ENCODE results near the gene C11orf97. TPM values are rescaled to one million over a fixed set of nuclear protein-coding genes. Genes with fewer than 3 reads are reported as not detected.

C11orf97 gene
- total RNA-seq, 1 experiment from 2014 or later = not detected

GRCh38 chr11:94543695-94544645 lies 31.7 kb downstream of the C11orf97 start, which contains the start of gene FUT4:
Gene FUT4 (plus strand): TSS chr11:94543921. CDS start chr11:94544134, 213 bp downstream.
- no peak within 1 kb of the TSS for H2BK12ac ChIP-seq (ENCODE audit: insufficient read length, low read depth, low read length)
- no peak for TF ChIP-seq CTCF (conservative IDR thresholded peaks at IDR 0.05)
- Mint-ChIP-seq H3K4me1 (peaks cover 21 to 31% of the 10 kb centered on the region in 2 experiments), H3K27me3 (ENCODE audit: low read depth) (peaks cover 28% of the 10 kb centered on the region), H3K36me3 (ENCODE audit: insufficient read depth in 1 of 3, low read depth in 3 of 3) (peaks cover 0 to 5% (median 0%) of the 10 kb centered on the region in 3 experiments; a peak in 1 of 7 replicates), H3K9me3 (no peaks in the 10 kb centered on the region), H3K4me3 (peak within 1 kb of the TSS; percentile 88 to 94), H3K27ac (peak within 1 kb of the TSS; percentile 80 to 98 (median 94); a peak in 5 of 7 replicates)
- no peak within 1 kb of the TSS for H2BK120ac ChIP-seq (ENCODE audit: low read depth, low read length, poor library complexity, severe bottlenecking)
- peak within 1 kb of the TSS; percentile 47 for H3K4me2 ChIP-seq (ENCODE audit: insufficient read depth, insufficient read length, low read length)
- no peaks in the 10 kb centered on the region for H3K9me3 ChIP-seq (ENCODE audit: control insufficient read depth, low read depth, low read length)
- H3K4me1 ChIP-seq (ENCODE audit: insufficient read depth, low read length) = no peaks in the 10 kb centered on the region; the same call in 1 of the 2 replicates
- H3K27me3 ChIP-seq (ENCODE audit: insufficient read depth, low read length) = peaks cover 9% of the 10 kb centered on the region; the same call in 1 of the 2 replicates
- no peak within 1 kb of the TSS for H2AFZ ChIP-seq (ENCODE audit: low read length)
- DNase-seq = peak; percentile 90
- no peak within 1 kb of the TSS for H4K91ac ChIP-seq (ENCODE audit: insufficient read length, low read depth, low read length)
- H3T11ph ChIP-seq (ENCODE audit: low read length) = no peak within 1 kb of the TSS
- H3K56ac ChIP-seq (ENCODE audit: insufficient read length, low read depth, low read length) = no peak within 1 kb of the TSS
- no peak within 1 kb of the TSS for H4K5ac ChIP-seq (ENCODE audit: insufficient read length, low read depth, low read length)
- no peaks in the 10 kb centered on the region for H4K20me1 ChIP-seq (ENCODE audit: control insufficient read depth, insufficient read depth, insufficient read length)
- H3K14ac ChIP-seq (ENCODE audit: insufficient read depth, low read length) = peak within 1 kb of the TSS; percentile 62
- H3K23ac ChIP-seq (ENCODE audit: insufficient read length, low read depth, low read length) = no peak within 1 kb of the TSS
- H3K18ac ChIP-seq (ENCODE audit: insufficient read length, low read depth, low read length) = peak within 1 kb of the TSS; percentile 72
- H4K8ac ChIP-seq (replicated peaks; ENCODE audit: insufficient read length, low read depth, low read length) = no peak within 1 kb of the TSS
- peaks cover 2% of the 10 kb centered on the region; the same call in 1 of the 2 replicates for H3K79me2 ChIP-seq (ENCODE audit: insufficient read depth, low read length)
- H3K79me1 ChIP-seq (ENCODE audit: insufficient read depth, low read depth, low read length, poor library complexity, severe bottlenecking) = no peaks in the 10 kb centered on the region
- no CpG with 5 or more reads among the region's 109 CpGs for WGBS (ENCODE audit: extremely low coverage, insufficient read length, low lambda C conversion rate)
- peaks cover 15% of the 10 kb centered on the region for H3K23me2 ChIP-seq (ENCODE audit: insufficient read length, low read depth, low read length, poor library complexity, severe bottlenecking)
- no peak within 1 kb of the TSS for H2AK5ac ChIP-seq (ENCODE audit: insufficient read length, low read length)
- H3K27ac ChIP-seq (ENCODE audit: insufficient read length, low read depth, low read length) = no peak within 1 kb of the TSS
- peak within 1 kb of the TSS; percentile 63 for H3K9ac ChIP-seq (ENCODE audit: extremely low read depth, insufficient read length, low read length)
- no peak within 1 kb of the TSS for H2BK20ac ChIP-seq (ENCODE audit: low read depth, low read length, poor library complexity, severe bottlenecking)
- no peak within 1 kb of the TSS for H3K4ac ChIP-seq (ENCODE audit: low read depth, low read length)
- H2BK5ac ChIP-seq (ENCODE audit: insufficient read length, low read length) = no peak within 1 kb of the TSS
- no peak within 1 kb of the TSS for H2BK15ac ChIP-seq (ENCODE audit: low read depth, low read length)

Measured in H9 (cell line).